Smooth muscle cell (in vitro differentiated cells): ENCODE measurements around the gene GOLPH3. TPM values are rescaled to one million over a fixed set of nuclear protein-coding genes. Genes with fewer than 3 reads are reported as not detected.

Experiments used
- DNase-seq: peaks from one replicate; lab custom pipeline; 2025; ENCODE audit not compliant: unreplicated experiment; lab: John Stamatoyannopoulos, UW
- H2AFZ ChIP-seq: fragments of 200-600 bp; sonication (generic); 2 replicates; pipeline ENCODE4 v1.6.0; 2016; ENCODE audit warnings: antibody characterized with exemption, low read depth, mild to moderate bottlenecking
- H3F3A ChIP-seq: fragments of 200-600 bp; sonication (generic); 2 replicates; pipeline ENCODE4 v1.6.0; 2017; ENCODE audit warnings: antibody characterized with exemption, low read depth
- H3K27ac ChIP-seq: fragments of 200-600 bp; sonication (generic); 2 replicates; pipeline ENCODE4 v1.5.1; 2016; ENCODE audit warnings: low read depth, mild to moderate bottlenecking
- H3K27me3 ChIP-seq: fragments of 200-600 bp; sonication (generic); 2 replicates; pipeline ENCODE4 v1.6.1; 2016; ENCODE audit warnings: low read depth, mild to moderate bottlenecking
- H3K36me3 ChIP-seq: fragments of 200-600 bp; sonication (generic); 2 replicates; pipeline ENCODE4 v1.5.1; 2016; ENCODE audit warnings: low read depth
- H3K4me1 ChIP-seq: fragments of 200-600 bp; sonication (generic); 2 replicates; pipeline ENCODE4 v1.5.1; 2016; ENCODE audit warnings: low read depth
- H3K4me2 ChIP-seq: fragments of 200-600 bp; sonication (generic); 2 replicates; pipeline ENCODE4 v1.6.0; 2016; ENCODE audit warnings: mild to moderate bottlenecking
- H3K4me3 ChIP-seq: fragments of 200-600 bp; sonication (generic); 2 replicates; pipeline ENCODE4 v1.5.1; 2016; ENCODE audit warnings: mild to moderate bottlenecking
- H3K79me2 ChIP-seq: fragments of 200-600 bp; sonication (generic); 2 replicates; pipeline ENCODE4 v1.6.0; 2016; ENCODE audit warnings: low read depth, mild to moderate bottlenecking
- H3K9ac ChIP-seq: fragments of 200-600 bp; sonication (generic); 2 replicates; pipeline ENCODE4 v1.6.0; 2016; ENCODE audit warnings: low read depth
- H3K9me3 ChIP-seq: fragments of 200-600 bp; sonication (generic); replicated peaks from 2 replicates; pipeline ENCODE4 v1.5.1; 2016; ENCODE audit warnings: low read depth
- H4K20me1 ChIP-seq: fragments of 200-600 bp; sonication (generic); 2 replicates; pipeline ENCODE4 v1.6.0; 2016; ENCODE audit warnings: low read depth
- WGBS: methylation state at CpG from one replicate; pipeline ENCODE4 v1.1.7; 2016; ENCODE audit warnings: low lambda C conversion rate; 5-methylcytosine and 5-hydroxymethylcytosine counted together
- polyA plus RNA-seq: library from polyadenylated mRNA; unstranded; fragments of >200 nt; fragmentation: Nextera tagmentation; extraction: Ambion mirVana; gene quantifications from 2 replicates; pipeline ENCODE4 v1.2.1, GENCODE V29; 2016
- small RNA-seq: library from RNA; depleted of rRNA; stranded (forward); fragments of <200 nt; gene quantifications from one replicate; pipeline ENCODE3, GENCODE V24; 2014
- total RNA-seq: library from RNA; depleted of rRNA; stranded (reverse); fragments of >200 nt; gene quantifications from 2 replicates; pipeline ENCODE4 v1.2.3, GENCODE V29; 2014
- TF ChIP-seq, protein P1 (sequence below): fragments of 200-600 bp; sonication (generic); IDR thresholded peaks from 2 replicates; pipeline ENCODE4 v1.5.1; 2017; ENCODE audit warnings: borderline replicate concordance, mild to moderate bottlenecking, antibody characterized with exemption; ENCODE audit not compliant: insufficient read depth, poor library complexity, severe bottlenecking

GOLPH3 gene
- total and polyA plus RNA-seq, 2 experiments from 2014 or later, result 95.3 to 108 TPM

DNA sequence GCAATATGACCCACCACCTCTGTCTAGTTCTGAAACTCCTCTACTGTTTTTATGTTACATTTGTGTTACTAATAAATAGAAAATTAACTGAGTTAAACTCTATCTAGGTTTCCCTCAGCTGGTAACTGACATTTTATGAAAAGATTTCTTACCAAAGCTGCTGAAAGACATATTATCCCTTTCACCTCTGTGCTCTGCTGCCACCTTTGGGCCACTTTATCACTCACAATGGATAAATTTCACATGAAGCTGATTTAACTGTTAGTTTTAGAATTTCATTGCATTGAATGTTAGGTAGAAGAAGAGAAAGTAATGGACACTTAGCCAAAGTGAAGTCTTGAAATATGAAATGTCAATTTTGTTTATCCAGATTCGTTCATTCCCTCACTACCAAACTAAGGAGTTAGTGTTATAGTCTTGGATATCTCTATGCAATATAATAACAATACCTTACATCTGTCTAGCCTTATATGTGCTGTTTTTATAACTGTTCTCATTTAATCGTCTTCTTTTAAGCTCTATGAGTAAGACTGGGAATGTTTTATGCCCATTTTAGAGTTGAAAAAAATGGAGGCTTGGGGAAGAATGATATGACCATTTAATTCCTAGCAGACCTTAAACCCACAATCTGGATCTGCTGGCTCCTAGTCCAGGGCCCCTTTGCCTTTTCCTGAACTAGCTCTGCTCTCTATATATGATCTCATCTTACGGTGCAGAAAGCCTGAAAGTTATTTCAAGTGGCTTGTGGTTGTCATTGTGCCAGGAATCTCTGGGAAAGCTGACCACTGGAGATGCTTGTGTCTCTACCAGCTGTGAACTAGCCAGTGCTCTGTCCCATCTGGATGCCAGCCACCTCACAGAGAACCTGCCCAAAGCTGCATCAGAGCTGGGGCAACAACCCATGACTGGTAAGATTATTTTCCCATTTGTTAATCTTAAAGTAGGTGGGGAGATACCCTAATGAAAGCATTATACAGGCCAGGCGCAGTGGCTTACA is 97.1 kb downstream of the GOLPH3 start:
- no peaks in the 10 kb centered on the region for H3F3A ChIP-seq
- no peaks in the 10 kb centered on the region for H3K9me3 ChIP-seq
- no peaks in the 10 kb centered on the region for H3K36me3 ChIP-seq
- H3K27me3 ChIP-seq, result no peaks in the 10 kb centered on the region
- WGBS, result 44% methylated on average over 4 of the region's 4 CpGs
- no peak overlapping the region for H2AFZ ChIP-seq
- no peaks in the 10 kb centered on the region for H3K4me1 ChIP-seq
- no peaks in the 10 kb centered on the region for H3K79me2 ChIP-seq
- no peak for DNase-seq
- H3K4me3 ChIP-seq, result no peak overlapping the region
- no peak overlapping the region for H3K4me2 ChIP-seq
- no peaks in the 10 kb centered on the region for H4K20me1 ChIP-seq
- H3K9ac ChIP-seq, result no peak overlapping the region
- TF ChIP-seq, protein P1, sequence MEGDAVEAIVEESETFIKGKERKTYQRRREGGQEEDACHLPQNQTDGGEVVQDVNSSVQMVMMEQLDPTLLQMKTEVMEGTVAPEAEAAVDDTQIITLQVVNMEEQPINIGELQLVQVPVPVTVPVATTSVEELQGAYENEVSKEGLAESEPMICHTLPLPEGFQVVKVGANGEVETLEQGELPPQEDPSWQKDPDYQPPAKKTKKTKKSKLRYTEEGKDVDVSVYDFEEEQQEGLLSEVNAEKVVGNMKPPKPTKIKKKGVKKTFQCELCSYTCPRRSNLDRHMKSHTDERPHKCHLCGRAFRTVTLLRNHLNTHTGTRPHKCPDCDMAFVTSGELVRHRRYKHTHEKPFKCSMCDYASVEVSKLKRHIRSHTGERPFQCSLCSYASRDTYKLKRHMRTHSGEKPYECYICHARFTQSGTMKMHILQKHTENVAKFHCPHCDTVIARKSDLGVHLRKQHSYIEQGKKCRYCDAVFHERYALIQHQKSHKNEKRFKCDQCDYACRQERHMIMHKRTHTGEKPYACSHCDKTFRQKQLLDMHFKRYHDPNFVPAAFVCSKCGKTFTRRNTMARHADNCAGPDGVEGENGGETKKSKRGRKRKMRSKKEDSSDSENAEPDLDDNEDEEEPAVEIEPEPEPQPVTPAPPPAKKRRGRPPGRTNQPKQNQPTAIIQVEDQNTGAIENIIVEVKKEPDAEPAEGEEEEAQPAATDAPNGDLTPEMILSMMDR, result peak; percentile 78
- no peak overlapping the region for H3K27ac ChIP-seq

Small RNA genes within 50 kb of the gene (small RNA-seq; reads per million reads assigned to genes)
- not detected for gene RF00019

Other genes with a start within 250 kb of the GOLPH3 start
- gene MTMR12, start 138.6 kb upstream of the GOLPH3 start, total RNA-seq, result 8.6 and 13.3 TPM in 2 replicates
- gene MTMR12, start 138.6 kb upstream of the GOLPH3 start, polyA plus RNA-seq, result 4.4 and 6.6 TPM in 2 replicates